Osteocyte (in vitro differentiated cells): ENCODE data around the gene CARD14. TPM values are rescaled to one million over a fixed set of nuclear protein-coding genes. Genes with fewer than 3 reads are reported as not detected.

Experiments used
- DNase-seq: peaks from one replicate; pipeline ENCODE4 v3.0.0; 2021; ENCODE audit warnings: mixed read lengths; ENCODE audit not compliant: unreplicated experiment; ENCODE audit errors: extremely low spot score
- H3K27ac Mint-ChIP-seq: one replicate; pipeline ENCODE4 v1.8.0; 2021; ENCODE audit warnings: mild to moderate bottlenecking, mixed read lengths; ENCODE audit not compliant: unreplicated experiment
- H3K27me3 Mint-ChIP-seq: one replicate; pipeline ENCODE4 v1.8.0; 2021; ENCODE audit warnings: mixed read lengths; ENCODE audit not compliant: unreplicated experiment
- H3K36me3 Mint-ChIP-seq: one replicate; pipeline ENCODE4 v1.8.0; 2021; ENCODE audit warnings: mixed read lengths; ENCODE audit not compliant: unreplicated experiment
- H3K4me1 Mint-ChIP-seq: one replicate; pipeline ENCODE4 v1.8.0; 2021; ENCODE audit warnings: mixed read lengths; ENCODE audit not compliant: unreplicated experiment
- H3K4me3 Mint-ChIP-seq: one replicate; pipeline ENCODE4 v1.8.0; 2021; ENCODE audit warnings: mild to moderate bottlenecking, moderate library complexity, mixed read lengths; ENCODE audit not compliant: unreplicated experiment
- H3K9me3 Mint-ChIP-seq: one replicate; pipeline ENCODE4 v1.8.0; 2021; ENCODE audit warnings: mixed read lengths; ENCODE audit not compliant: unreplicated experiment
- total RNA-seq: library from RNA; stranded (reverse); gene quantifications from 2 replicates; pipeline ENCODE4 v1.2.1, GENCODE V29; 2021
- TF ChIP-seq, protein P1 (sequence below): fragments of 200-600 bp; sonication (generic); IDR thresholded peaks from 2 replicates; pipeline ENCODE4 v1.5.0; 2021; ENCODE audit warnings: antibody characterized with exemption, mild to moderate bottlenecking, moderate library complexity

The CARD14 gene
- total RNA-seq, 1 donor from 2014 or later = 0.16 TPM

DNA sequence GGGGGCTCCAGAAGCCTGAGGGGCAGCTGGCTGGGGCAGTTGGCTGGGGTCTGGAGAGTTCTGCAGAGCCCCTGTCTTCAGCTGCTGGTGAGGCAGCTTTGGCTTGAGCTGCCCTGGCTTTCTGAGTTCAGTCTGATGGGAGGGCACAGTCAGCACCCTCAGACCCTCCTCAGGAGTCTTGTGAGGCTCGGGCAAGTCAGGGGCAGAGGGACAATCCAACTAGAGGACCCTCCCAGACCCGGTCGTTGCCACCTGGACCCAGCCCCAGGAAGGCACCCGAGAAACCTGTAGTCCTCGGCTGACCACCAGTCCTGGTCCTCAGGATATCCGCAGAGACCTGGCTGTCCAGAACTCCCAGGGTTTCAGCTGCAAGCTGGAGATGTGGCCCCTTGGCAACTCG is 1.9 kb downstream of the CARD14 start:
- TF ChIP-seq, protein P1, sequence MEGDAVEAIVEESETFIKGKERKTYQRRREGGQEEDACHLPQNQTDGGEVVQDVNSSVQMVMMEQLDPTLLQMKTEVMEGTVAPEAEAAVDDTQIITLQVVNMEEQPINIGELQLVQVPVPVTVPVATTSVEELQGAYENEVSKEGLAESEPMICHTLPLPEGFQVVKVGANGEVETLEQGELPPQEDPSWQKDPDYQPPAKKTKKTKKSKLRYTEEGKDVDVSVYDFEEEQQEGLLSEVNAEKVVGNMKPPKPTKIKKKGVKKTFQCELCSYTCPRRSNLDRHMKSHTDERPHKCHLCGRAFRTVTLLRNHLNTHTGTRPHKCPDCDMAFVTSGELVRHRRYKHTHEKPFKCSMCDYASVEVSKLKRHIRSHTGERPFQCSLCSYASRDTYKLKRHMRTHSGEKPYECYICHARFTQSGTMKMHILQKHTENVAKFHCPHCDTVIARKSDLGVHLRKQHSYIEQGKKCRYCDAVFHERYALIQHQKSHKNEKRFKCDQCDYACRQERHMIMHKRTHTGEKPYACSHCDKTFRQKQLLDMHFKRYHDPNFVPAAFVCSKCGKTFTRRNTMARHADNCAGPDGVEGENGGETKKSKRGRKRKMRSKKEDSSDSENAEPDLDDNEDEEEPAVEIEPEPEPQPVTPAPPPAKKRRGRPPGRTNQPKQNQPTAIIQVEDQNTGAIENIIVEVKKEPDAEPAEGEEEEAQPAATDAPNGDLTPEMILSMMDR = no peak
- no peak for DNase-seq
- no peaks in the 10 kb centered on the region for H3K36me3 Mint-ChIP-seq
- H3K9me3 Mint-ChIP-seq = no peaks in the 10 kb centered on the region
- H3K4me1 Mint-ChIP-seq = peaks cover 2% of the 10 kb centered on the region
- no peak overlapping the region for H3K27ac Mint-ChIP-seq
- peaks cover 7% of the 10 kb centered on the region for H3K27me3 Mint-ChIP-seq
- no peak overlapping the region for H3K4me3 Mint-ChIP-seq

DNA sequence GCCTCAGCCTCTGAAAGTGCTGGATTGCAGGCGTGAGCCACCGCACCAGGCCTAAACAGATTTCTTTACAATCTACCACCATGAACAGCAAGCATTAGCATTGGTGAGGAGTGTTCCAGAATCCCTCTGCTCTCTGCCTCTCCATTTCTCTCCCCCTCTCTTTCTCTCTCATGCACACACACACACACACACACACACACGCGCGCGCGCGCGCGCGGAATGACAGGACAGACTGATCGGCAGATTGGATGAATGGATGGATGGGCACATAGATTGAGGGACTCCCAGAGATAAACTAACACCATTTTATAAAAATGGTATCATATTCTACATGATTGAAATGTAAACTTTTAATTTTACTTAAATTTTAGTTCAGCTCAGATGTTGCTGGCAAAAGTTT is 3.3 kb downstream of the CARD14 start:
- DNase-seq = no peak
- H3K9me3 Mint-ChIP-seq = no peaks in the 10 kb centered on the region
- H3K4me1 Mint-ChIP-seq = peaks cover 2% of the 10 kb centered on the region
- H3K36me3 Mint-ChIP-seq = no peaks in the 10 kb centered on the region
- no peak overlapping the region for H3K27ac Mint-ChIP-seq
- peaks cover 7% of the 10 kb centered on the region for H3K27me3 Mint-ChIP-seq
- no peak overlapping the region for H3K4me3 Mint-ChIP-seq
- TF ChIP-seq, protein P1 = no peak

DNA sequence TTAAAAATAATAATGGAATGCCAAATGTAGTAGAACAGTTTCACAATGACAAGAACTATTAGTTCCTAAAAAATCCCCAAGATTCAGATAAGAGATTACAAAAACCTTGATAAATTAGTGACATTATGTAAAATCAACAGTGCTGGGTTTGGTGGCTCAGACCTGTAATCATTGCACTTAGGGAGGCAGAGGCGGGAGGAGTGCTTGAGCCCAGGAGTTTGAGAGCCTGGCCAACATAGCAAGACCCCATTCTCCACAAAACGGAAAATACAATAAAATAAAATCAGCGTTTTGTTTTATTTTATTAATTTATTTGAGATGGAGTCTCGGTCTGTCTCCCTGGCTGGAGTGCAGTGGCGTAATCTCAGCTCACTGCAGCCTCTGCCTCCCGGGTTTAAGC is 4.1 kb downstream of the CARD14 start:
- TF ChIP-seq, protein P1 = no peak
- Mint-ChIP-seq H3K4me3 (no peak overlapping the region), H3K27me3 (peaks cover 8% of the 10 kb centered on the region), H3K4me1 (peaks cover 2% of the 10 kb centered on the region), H3K9me3 (no peaks in the 10 kb centered on the region), H3K36me3 (no peaks in the 10 kb centered on the region), H3K27ac (no peak overlapping the region)
- DNase-seq = no peak

DNA sequence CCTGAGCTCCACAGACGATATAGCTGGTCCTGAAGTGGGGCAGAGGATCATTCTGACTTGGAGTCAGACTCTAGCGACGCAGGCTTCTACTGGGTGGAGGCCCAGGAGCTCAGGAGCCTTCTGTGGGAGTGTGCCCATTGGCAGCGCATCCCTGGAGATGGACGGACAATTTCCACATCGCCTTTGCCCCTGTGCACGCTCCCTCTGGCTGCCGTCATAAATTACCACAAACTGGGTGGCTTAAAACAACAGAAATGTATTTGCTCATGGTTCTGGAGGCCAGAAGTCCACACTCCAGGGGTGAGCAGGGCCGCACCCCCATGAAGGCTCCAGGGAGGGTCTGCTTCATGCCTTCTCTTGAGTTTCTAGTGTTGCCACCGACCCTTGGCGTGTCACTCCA is 6.9 kb downstream of the CARD14 start:
- TF ChIP-seq, protein P1 = no peak
- no peak overlapping the region for H3K4me3 Mint-ChIP-seq
- H3K9me3 Mint-ChIP-seq = no peaks in the 10 kb centered on the region
- H3K36me3 Mint-ChIP-seq = no peaks in the 10 kb centered on the region
- peaks cover 2% of the 10 kb centered on the region for H3K4me1 Mint-ChIP-seq
- peaks cover 21% of the 10 kb centered on the region for H3K27me3 Mint-ChIP-seq
- no peak overlapping the region for H3K27ac Mint-ChIP-seq
- no peak for DNase-seq

DNA sequence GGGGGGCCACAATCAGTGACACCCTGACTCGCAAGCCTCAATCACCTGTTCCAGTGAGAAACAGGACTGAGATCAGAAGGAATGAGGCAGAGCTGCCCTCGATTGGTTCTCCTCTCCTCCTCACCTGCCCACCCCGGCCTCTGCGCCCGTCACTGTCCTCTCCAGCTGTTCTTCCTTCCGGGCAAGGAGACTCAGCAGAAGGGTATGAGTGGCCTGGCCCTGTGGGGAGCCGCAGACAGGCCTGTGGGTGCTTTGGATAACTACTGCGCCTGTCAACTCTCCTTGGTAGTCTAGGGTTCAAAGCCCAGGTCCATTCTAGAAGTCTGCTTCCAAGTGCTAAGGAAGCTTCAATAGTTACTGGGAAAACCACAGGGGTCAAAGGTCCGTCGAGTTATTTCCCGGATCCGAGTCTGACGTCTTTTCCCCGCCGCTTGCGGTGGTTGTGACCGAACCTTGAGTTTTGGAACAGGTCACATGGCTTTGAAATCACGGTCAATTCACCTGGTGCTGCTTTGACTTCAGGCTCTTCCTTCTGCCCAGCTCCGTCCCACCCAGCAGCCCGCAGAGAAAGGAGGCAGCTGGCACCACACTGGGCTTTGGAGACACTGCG is 8.3 kb downstream of the CARD14 start:
- Mint-ChIP-seq H3K27me3 (peaks cover 19% of the 10 kb centered on the region), H3K4me1 (peaks cover 2% of the 10 kb centered on the region), H3K27ac (no peak overlapping the region), H3K4me3 (no peak overlapping the region), H3K36me3 (no peaks in the 10 kb centered on the region), H3K9me3 (no peaks in the 10 kb centered on the region)
- TF ChIP-seq, protein P1 = no peak
- DNase-seq = no peak
